DND-41 (cell line): Measurements from ENCODE around the gene DCUN1D3.

Experiments
- ATAC-seq: fragments of 200-7000 bp; cut with Tn5 transposase; 3 replicates; pipeline ENCODE4 v1.9.1; 2021; ENCODE audit warnings: low read depth; ENCODE audit not compliant: insufficient read depth
- DNase-seq: peaks from one replicate; pipeline ENCODE4 v3.0.0-alpha.2; 2020
- H2AFZ ChIP-seq: 2 replicates; pipeline ENCODE4 v1.6.0; 2012; ENCODE audit warnings: low read depth, low read length
- H3K27ac ChIP-seq: 2 replicates; pipeline ENCODE4 v1.5.1; 2012; ENCODE audit warnings: low read length, inconsistent platforms
- H3K27me3 ChIP-seq: fragments of 200-600 bp; sonication (generic); 2 replicates; pipeline ENCODE4 v1.6.0; 2012; ENCODE audit warnings: low read length, mild to moderate bottlenecking, inconsistent platforms; ENCODE audit not compliant: insufficient read depth, poor library complexity
- H3K36me3 ChIP-seq: 2 replicates; pipeline ENCODE4 v1.5.1; 2012; ENCODE audit warnings: low read length, inconsistent platforms; ENCODE audit not compliant: insufficient read depth
- H3K4me1 ChIP-seq: 2 replicates; pipeline ENCODE4 v1.5.1; 2012; ENCODE audit warnings: mild to moderate bottlenecking, low read length; ENCODE audit not compliant: insufficient read depth
- H3K4me2 ChIP-seq: 2 replicates; pipeline ENCODE4 v1.6.0; 2012; ENCODE audit warnings: mild to moderate bottlenecking, moderate library complexity, low read length, inconsistent platforms; ENCODE audit not compliant: insufficient read depth
- H3K4me3 ChIP-seq, 2 experiments: fragments of 200-600 bp in 1 of 2; shearing (Covaris generic) in 1 of 2; 2 replicates each; pipeline ENCODE4 v1.5.1; 2012 to 2016; ENCODE audit warnings: inconsistent platforms in 2 of 2, low read length in 2 of 2, mild to moderate bottlenecking in 2 of 2, low read depth in 1 of 2, moderate library complexity in 1 of 2
- H3K79me2 ChIP-seq: 2 replicates; pipeline ENCODE4 v1.6.0; 2012; ENCODE audit warnings: low read length, inconsistent platforms; ENCODE audit not compliant: insufficient read depth
- H3K9ac ChIP-seq: 2 replicates; pipeline ENCODE4 v1.6.0; 2012; ENCODE audit warnings: low read depth, mild to moderate bottlenecking, inconsistent platforms, low read length, moderate library complexity
- H3K9me3 ChIP-seq: 2 replicates; pipeline ENCODE4 v1.5.1; 2012; ENCODE audit warnings: low read length, moderate library complexity, mild to moderate bottlenecking, inconsistent platforms; ENCODE audit not compliant: insufficient read depth, severe bottlenecking
- H4K20me1 ChIP-seq: 2 replicates; pipeline ENCODE4 v1.6.0; 2012; ENCODE audit warnings: low read length; ENCODE audit not compliant: insufficient read depth
- CTCF ChIP-seq: IDR thresholded peaks from 2 replicates; pipeline ENCODE4 v1.5.1; 2012; ENCODE audit warnings: borderline replicate concordance, low read length, moderate library complexity, mild to moderate bottlenecking; ENCODE audit not compliant: poor library complexity, severe bottlenecking; ENCODE audit errors: extremely low read depth
- EZH2 ChIP-seq: IDR thresholded peaks from 3 replicates; pipeline ENCODE4 v1.6.1; 2012; ENCODE audit warnings: borderline replicate concordance, low read depth, mild to moderate bottlenecking, moderate library complexity, low read length, inconsistent platforms; ENCODE audit not compliant: severe bottlenecking

Gene DCUN1D3

GRCh38 chr16:20844054-20844453 is 56.1 kb downstream of the DCUN1D3 start:
- Histone ChIP-seq H3K36me3 (peaks cover 40% of the 10 kb centered on the region), H4K20me1 (no peaks in the 10 kb centered on the region), H3K79me2 (no peaks in the 10 kb centered on the region), H3K4me2 (no peak overlapping the region), H3K9ac (no peak overlapping the region), H3K27ac (no peak overlapping the region), H3K9me3 (no peaks in the 10 kb centered on the region), H2AFZ (no peak overlapping the region), H3K27me3 (no peaks in the 10 kb centered on the region), H3K4me1 (peaks cover 6% of the 10 kb centered on the region), H3K4me3 (no peak overlapping the region)
- TF ChIP-seq EZH2, result no peak
- ATAC-seq, result peak; percentile 77
- DNase-seq, result no peak

GRCh38 chr16:20839504-20839903 is 60.7 kb downstream of the DCUN1D3 start:
- Histone ChIP-seq H3K4me3 (no peak overlapping the region), H3K79me2 (no peaks in the 10 kb centered on the region), H3K4me2 (no peak overlapping the region), H3K9ac (no peak overlapping the region), H3K9me3 (no peaks in the 10 kb centered on the region), H3K36me3 (peaks cover 37% of the 10 kb centered on the region), H3K4me1 (peaks cover 6% of the 10 kb centered on the region), H4K20me1 (no peaks in the 10 kb centered on the region), H3K27ac (no peak overlapping the region), H3K27me3 (no peaks in the 10 kb centered on the region), H2AFZ (no peak overlapping the region)
- DNase-seq (no peak), ATAC-seq (no peak)
- TF ChIP-seq EZH2 (no peak), CTCF (no peak)

- H3K4me1 ChIP-seq, result no peaks in the 10 kb centered on the region
- peaks cover 44% of the 10 kb centered on the region for H3K36me3 ChIP-seq
- H2AFZ ChIP-seq, result no peak overlapping the region
- no peaks in the 10 kb centered on the region for H4K20me1 ChIP-seq
- no peak for DNase-seq
- H3K27me3 ChIP-seq, result no peaks in the 10 kb centered on the region
- no peak overlapping the region for H3K4me2 ChIP-seq
- H3K9ac ChIP-seq, result no peak overlapping the region
- no peak for ATAC-seq
- H3K4me3 ChIP-seq, result no peak overlapping the region
- TF ChIP-seq EZH2 (no peak), CTCF (no peak)
- H3K27ac ChIP-seq, result no peak overlapping the region
- no peaks in the 10 kb centered on the region for H3K79me2 ChIP-seq
- no peaks in the 10 kb centered on the region for H3K9me3 ChIP-seq
These were observed 61.9 kb downstream of the DCUN1D3 start for GRCh38 chr16:20838240-20838639.

- DNase-seq, result no peak
These were observed 67.1 kb downstream of the DCUN1D3 start for GRCh38 chr16:20833086-20833485.

More at GRCh38 chr16:20833086-20833485, 67.1 kb downstream of the DCUN1D3 start:
- H3K4me2 ChIP-seq, result no peak overlapping the region
- no peaks in the 10 kb centered on the region for H3K9me3 ChIP-seq
- H3K27ac ChIP-seq, result no peak overlapping the region
- H3K9ac ChIP-seq, result no peak overlapping the region
- no peaks in the 10 kb centered on the region for H3K27me3 ChIP-seq
- H3K4me1 ChIP-seq, result no peaks in the 10 kb centered on the region
- no peak for TF ChIP-seq CTCF
- no peak for TF ChIP-seq EZH2
- H3K36me3 ChIP-seq, result peaks cover 47% of the 10 kb centered on the region
- no peaks in the 10 kb centered on the region for H3K79me2 ChIP-seq
- ATAC-seq, result no peak
- no peak overlapping the region for H3K4me3 ChIP-seq
- no peaks in the 10 kb centered on the region for H4K20me1 ChIP-seq
- no peak overlapping the region for H2AFZ ChIP-seq
